ENCODE data around the gene CDH4.

DNA sequence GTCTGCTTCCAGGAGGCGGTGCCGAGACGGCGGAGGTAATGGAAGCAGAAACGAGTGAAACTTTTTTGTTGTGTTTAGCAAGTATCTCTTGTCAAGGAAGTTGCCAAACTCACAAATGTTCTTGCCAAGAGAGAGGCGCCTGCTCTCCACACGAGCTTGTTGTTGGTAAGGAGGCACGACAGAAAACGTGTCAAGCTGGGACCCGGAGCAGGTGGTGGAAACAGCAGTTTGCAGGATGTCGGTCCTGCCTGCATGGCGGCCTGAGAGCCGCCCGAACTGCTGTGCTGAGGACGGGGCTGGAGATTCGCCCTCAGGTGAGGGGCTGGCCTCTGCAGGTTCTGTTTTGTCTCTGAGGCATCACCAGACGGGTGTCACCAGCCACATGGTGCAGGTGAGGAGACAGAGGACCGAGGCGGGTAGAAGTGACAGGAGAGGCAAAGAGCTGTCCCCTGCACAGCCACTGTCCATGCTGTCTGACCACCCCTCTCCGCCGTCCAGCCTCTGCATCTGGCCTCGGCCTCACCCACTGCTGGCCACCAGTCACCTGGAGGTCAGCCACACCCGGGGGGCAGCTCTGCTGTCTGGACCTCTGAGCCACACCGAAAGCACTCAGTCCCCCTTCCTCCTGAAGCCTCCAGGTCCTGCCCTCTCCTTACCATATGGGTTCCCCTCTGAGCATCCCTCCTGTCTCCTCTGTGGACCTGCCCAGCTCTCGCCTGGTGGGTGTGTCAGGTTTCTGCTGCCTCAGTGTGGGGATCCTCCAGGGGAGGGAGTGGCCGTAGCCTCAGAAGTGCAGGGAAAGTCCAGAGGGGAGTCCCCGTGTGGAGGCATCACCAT, 552.1 kb downstream of the CDH4 start:
- no peak for TF ChIP-seq POLR2A (IDR thresholded peaks at IDR 0.05)
- TF ChIP-seq, protein P1, sequence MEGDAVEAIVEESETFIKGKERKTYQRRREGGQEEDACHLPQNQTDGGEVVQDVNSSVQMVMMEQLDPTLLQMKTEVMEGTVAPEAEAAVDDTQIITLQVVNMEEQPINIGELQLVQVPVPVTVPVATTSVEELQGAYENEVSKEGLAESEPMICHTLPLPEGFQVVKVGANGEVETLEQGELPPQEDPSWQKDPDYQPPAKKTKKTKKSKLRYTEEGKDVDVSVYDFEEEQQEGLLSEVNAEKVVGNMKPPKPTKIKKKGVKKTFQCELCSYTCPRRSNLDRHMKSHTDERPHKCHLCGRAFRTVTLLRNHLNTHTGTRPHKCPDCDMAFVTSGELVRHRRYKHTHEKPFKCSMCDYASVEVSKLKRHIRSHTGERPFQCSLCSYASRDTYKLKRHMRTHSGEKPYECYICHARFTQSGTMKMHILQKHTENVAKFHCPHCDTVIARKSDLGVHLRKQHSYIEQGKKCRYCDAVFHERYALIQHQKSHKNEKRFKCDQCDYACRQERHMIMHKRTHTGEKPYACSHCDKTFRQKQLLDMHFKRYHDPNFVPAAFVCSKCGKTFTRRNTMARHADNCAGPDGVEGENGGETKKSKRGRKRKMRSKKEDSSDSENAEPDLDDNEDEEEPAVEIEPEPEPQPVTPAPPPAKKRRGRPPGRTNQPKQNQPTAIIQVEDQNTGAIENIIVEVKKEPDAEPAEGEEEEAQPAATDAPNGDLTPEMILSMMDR (IDR thresholded peaks at IDR 0.05), result no peak
- no peak for TF ChIP-seq POLR2AphosphoS5 (IDR thresholded peaks at IDR 0.05)

Data from sigmoid colon (tissue), 4 donors.